ENCODE data around the gene CNTN5. TPM values are rescaled to one million over a fixed set of nuclear protein-coding genes. Genes with fewer than 3 reads are reported as not detected.

CNTN5 gene
- polyA plus RNA-seq, 1 of the 3 experiments (the other 2 are of a cell fraction) = not detected

DNA sequence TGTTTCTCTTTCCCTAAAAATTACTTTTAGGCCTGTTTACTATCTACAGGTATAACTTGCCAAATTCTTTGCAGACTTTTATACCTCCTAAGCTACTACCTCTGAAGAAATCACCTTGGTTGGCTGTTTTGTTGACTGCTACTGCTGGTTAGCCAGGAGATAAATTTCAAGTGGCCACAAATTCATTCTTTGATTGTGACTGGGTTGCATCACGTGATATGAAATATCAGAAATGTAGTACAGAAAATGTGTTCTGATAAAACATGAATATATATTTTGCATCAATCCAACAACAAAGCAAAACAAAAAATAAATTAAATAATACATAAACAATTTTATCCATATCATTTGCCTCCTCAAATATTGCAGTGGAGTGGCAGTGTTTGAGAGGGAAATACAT lies 291.1 kb downstream of the CNTN5 start:
- no peak overlapping the region for H3K27ac ChIP-seq (ENCODE audit: low read depth in 2 of 2, low read length in 1 of 2)
- TF ChIP-seq USF2 (IDR thresholded peaks at IDR 0.05; ENCODE audit: borderline replicate concordance, low read depth, low read length) (no peak), JUND (IDR thresholded peaks at IDR 0.05) (no peak), ELF1 (IDR thresholded peaks at IDR 0.05) (no peak), TAF1 (IDR thresholded peaks at IDR 0.05; ENCODE audit: borderline replicate concordance, low read depth, low read length) (no peak), CHD2 (IDR thresholded peaks at IDR 0.05; ENCODE audit: low read length, partially characterized antibody) (no peak), GABPA (IDR thresholded peaks at IDR 0.05; ENCODE audit: low read depth) (no peak), NFIC (IDR thresholded peaks at IDR 0.05; ENCODE audit: borderline replicate concordance) (no peak), IRF3 (IDR thresholded peaks at IDR 0.05; ENCODE audit: low read depth, low read length) (no peak), MAX (IDR thresholded peaks at IDR 0.05; ENCODE audit: low read depth) (no peak), RXRA (IDR thresholded peaks at IDR 0.05; ENCODE audit: borderline replicate concordance, low read depth) (no peak), SMC3 (IDR thresholded peaks at IDR 0.05; ENCODE audit: low read depth, low read length) (no peak), RCOR1 (IDR thresholded peaks at IDR 0.05; ENCODE audit: low read length) (no peak), GATA2 (CRISPR knock-in tag; IDR thresholded peaks at IDR 0.05) (no peak), YY1 (IDR thresholded peaks at IDR 0.05; ENCODE audit: low read depth) (no peak)
- TF ChIP-seq, protein P1, sequence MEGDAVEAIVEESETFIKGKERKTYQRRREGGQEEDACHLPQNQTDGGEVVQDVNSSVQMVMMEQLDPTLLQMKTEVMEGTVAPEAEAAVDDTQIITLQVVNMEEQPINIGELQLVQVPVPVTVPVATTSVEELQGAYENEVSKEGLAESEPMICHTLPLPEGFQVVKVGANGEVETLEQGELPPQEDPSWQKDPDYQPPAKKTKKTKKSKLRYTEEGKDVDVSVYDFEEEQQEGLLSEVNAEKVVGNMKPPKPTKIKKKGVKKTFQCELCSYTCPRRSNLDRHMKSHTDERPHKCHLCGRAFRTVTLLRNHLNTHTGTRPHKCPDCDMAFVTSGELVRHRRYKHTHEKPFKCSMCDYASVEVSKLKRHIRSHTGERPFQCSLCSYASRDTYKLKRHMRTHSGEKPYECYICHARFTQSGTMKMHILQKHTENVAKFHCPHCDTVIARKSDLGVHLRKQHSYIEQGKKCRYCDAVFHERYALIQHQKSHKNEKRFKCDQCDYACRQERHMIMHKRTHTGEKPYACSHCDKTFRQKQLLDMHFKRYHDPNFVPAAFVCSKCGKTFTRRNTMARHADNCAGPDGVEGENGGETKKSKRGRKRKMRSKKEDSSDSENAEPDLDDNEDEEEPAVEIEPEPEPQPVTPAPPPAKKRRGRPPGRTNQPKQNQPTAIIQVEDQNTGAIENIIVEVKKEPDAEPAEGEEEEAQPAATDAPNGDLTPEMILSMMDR (IDR thresholded peaks at IDR 0.05) = no peak
- TF ChIP-seq, protein P2, sequence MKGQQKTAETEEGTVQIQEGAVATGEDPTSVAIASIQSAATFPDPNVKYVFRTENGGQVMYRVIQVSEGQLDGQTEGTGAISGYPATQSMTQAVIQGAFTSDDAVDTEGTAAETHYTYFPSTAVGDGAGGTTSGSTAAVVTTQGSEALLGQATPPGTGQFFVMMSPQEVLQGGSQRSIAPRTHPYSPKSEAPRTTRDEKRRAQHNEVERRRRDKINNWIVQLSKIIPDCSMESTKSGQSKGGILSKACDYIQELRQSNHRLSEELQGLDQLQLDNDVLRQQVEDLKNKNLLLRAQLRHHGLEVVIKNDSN (IDR thresholded peaks at IDR 0.05; ENCODE audit: borderline replicate concordance, low read depth) = no peak
- H3K36me3 ChIP-seq (replicated peaks in 1 of 2; ENCODE audit: control insufficient read depth in 1 of 2, insufficient read depth in 2 of 2, low read length in 1 of 2) = no peaks in the 10 kb centered on the region
- POLR2A ChIA-PET = no interaction called here
- H2AFZ ChIP-seq (ENCODE audit: low read depth) = no peak overlapping the region
- no peaks in the 10 kb centered on the region for H3K9me2 ChIP-seq
- DNase-seq = no peak
- H4K20me1 ChIP-seq (ENCODE audit: insufficient read depth) = no peaks in the 10 kb centered on the region
- 15% methylated on average over 1 of the region's 1 CpG for WGBS (ENCODE audit: low lambda C conversion rate)
- H3F3A ChIP-seq (replicated peaks; ENCODE audit: insufficient read depth) = no peaks in the 10 kb centered on the region
- H3K4me2 ChIP-seq = no peak overlapping the region
- no peaks in the 10 kb centered on the region for H3K79me2 ChIP-seq (ENCODE audit: insufficient read depth)
- no peaks in the 10 kb centered on the region for H3K9me3 ChIP-seq
- no peaks in the 10 kb centered on the region for H3K27me3 ChIP-seq (ENCODE audit: insufficient read depth)
- H3K4me3 ChIP-seq (ENCODE audit: low read depth in 2 of 2, low read length in 1 of 2) = no peak overlapping the region
- H3K9ac ChIP-seq = no peak overlapping the region
- CTCF ChIA-PET = no interaction called here
- no peaks in the 10 kb centered on the region for H3K4me1 ChIP-seq (ENCODE audit: control insufficient read depth in 1 of 2, insufficient read depth in 2 of 2, low read depth in 1 of 2, low read length in 1 of 2)

All from SK-N-SH (cell line).